H9 (cell line): ENCODE measurements around the gene TMUB2. TPM values are rescaled to one million over a fixed set of nuclear protein-coding genes. Genes with fewer than 3 reads are reported as not detected.

Experiments
- DNase-seq: peaks from one replicate; pipeline ENCODE4 v3.0.0-alpha.2; 2017
- H2AFZ ChIP-seq: one replicate; pipeline ENCODE4 v1.6.1; 2013; ENCODE audit warnings: mild to moderate bottlenecking, low read length, control low read depth, moderate library complexity
- H2AK5ac ChIP-seq: 2 replicates; pipeline ENCODE4 v1.6.1; 2013; ENCODE audit warnings: low read length, control low read depth, mixed read lengths; ENCODE audit not compliant: insufficient read length
- H2BK120ac ChIP-seq: one replicate; pipeline ENCODE4 v1.6.1; 2013; ENCODE audit warnings: low read depth, mild to moderate bottlenecking, low read length, control low read depth, inconsistent platforms; ENCODE audit not compliant: poor library complexity, severe bottlenecking
- H2BK12ac ChIP-seq: 2 replicates; pipeline ENCODE4 v1.6.1; 2013; ENCODE audit warnings: low read length, control low read depth, mixed read lengths, low read depth; ENCODE audit not compliant: insufficient read length
- H2BK15ac ChIP-seq: 2 replicates; pipeline ENCODE4 v1.6.1; 2013; ENCODE audit warnings: low read depth, low read length, control low read depth
- H2BK20ac ChIP-seq: one replicate; pipeline ENCODE4 v1.6.1; 2013; ENCODE audit warnings: low read depth, mild to moderate bottlenecking, low read length, control low read depth, inconsistent platforms; ENCODE audit not compliant: poor library complexity, severe bottlenecking
- H2BK5ac ChIP-seq: 2 replicates; pipeline ENCODE4 v1.6.1; 2013; ENCODE audit warnings: low read length, control low read depth, mixed read lengths; ENCODE audit not compliant: insufficient read length
- H3K14ac ChIP-seq: 2 replicates; pipeline ENCODE4 v1.6.1; 2013; ENCODE audit warnings: low read length, control low read depth; ENCODE audit not compliant: insufficient read depth
- H3K18ac ChIP-seq: 2 replicates; pipeline ENCODE4 v1.6.1; 2013; ENCODE audit warnings: low read depth, mild to moderate bottlenecking, mixed read lengths, low read length, control low read depth; ENCODE audit not compliant: insufficient read length
- H3K23ac ChIP-seq: 2 replicates; pipeline ENCODE4 v1.6.1; 2013; ENCODE audit warnings: low read length, control low read depth, mixed read lengths, low read depth; ENCODE audit not compliant: insufficient read length
- H3K23me2 ChIP-seq: 2 replicates; pipeline ENCODE4 v1.6.1; 2013; ENCODE audit warnings: low read depth, mild to moderate bottlenecking, mixed read lengths, low read length, control low read depth; ENCODE audit not compliant: insufficient read length, poor library complexity, severe bottlenecking
- H3K27ac ChIP-seq: 2 replicates; pipeline ENCODE4 v1.5.1; 2013; ENCODE audit warnings: low read length, control low read depth, mixed read lengths, low read depth; ENCODE audit not compliant: insufficient read length
- H3K27me3 ChIP-seq: 2 replicates; pipeline ENCODE4 v1.6.1; 2013; ENCODE audit warnings: low read length, control low read depth, inconsistent platforms; ENCODE audit not compliant: insufficient read depth
- H3K4ac ChIP-seq: 2 replicates; pipeline ENCODE4 v1.6.1; 2013; ENCODE audit warnings: low read depth, mild to moderate bottlenecking, control low read depth, inconsistent platforms, low read length, moderate library complexity
- H3K4me1 ChIP-seq: 2 replicates; pipeline ENCODE4 v1.6.1; 2013; ENCODE audit warnings: low read length, control low read depth, inconsistent platforms; ENCODE audit not compliant: insufficient read depth
- H3K4me2 ChIP-seq: 2 replicates; pipeline ENCODE4 v1.6.1; 2013; ENCODE audit warnings: low read length, control low read depth, mixed read lengths; ENCODE audit not compliant: insufficient read length, insufficient read depth
- H3K56ac ChIP-seq: 2 replicates; pipeline ENCODE4 v1.6.1; 2013; ENCODE audit warnings: low read depth, mild to moderate bottlenecking, mixed read lengths, low read length, control low read depth; ENCODE audit not compliant: insufficient read length
- H3K79me1 ChIP-seq: 2 replicates; pipeline ENCODE4 v1.6.1; 2013; ENCODE audit warnings: low read depth, mild to moderate bottlenecking, moderate library complexity, low read length, control low read depth, inconsistent platforms; ENCODE audit not compliant: insufficient read depth, poor library complexity, severe bottlenecking
- H3K79me2 ChIP-seq: 2 replicates; pipeline ENCODE4 v1.6.1; 2013; ENCODE audit warnings: low read length, control low read depth, inconsistent platforms; ENCODE audit not compliant: insufficient read depth
- H3K9ac ChIP-seq: 2 replicates; pipeline ENCODE4 v1.6.1; 2013; ENCODE audit warnings: low read length, control low read depth, mixed read lengths; ENCODE audit not compliant: insufficient read length; ENCODE audit errors: extremely low read depth
- H3K9me3 ChIP-seq: one replicate; pipeline ENCODE4 v1.6.1; 2013; ENCODE audit warnings: low read depth, low read length, inconsistent platforms; ENCODE audit not compliant: control insufficient read depth
- H3T11ph ChIP-seq: one replicate; pipeline ENCODE4 v1.6.1; 2013; ENCODE audit warnings: mild to moderate bottlenecking, low read length, control low read depth, inconsistent platforms
- H4K20me1 ChIP-seq: one replicate; pipeline ENCODE4 v1.6.1; 2013; ENCODE audit not compliant: control insufficient read depth, insufficient read length, insufficient read depth
- H4K5ac ChIP-seq: 2 replicates; pipeline ENCODE4 v1.6.1; 2013; ENCODE audit warnings: low read depth, mild to moderate bottlenecking, mixed read lengths, low read length, control low read depth; ENCODE audit not compliant: insufficient read length
- H4K8ac ChIP-seq: replicated peaks from 2 replicates; pipeline ENCODE4 v1.6.1; 2013; ENCODE audit warnings: low read length, control low read depth, mixed read lengths, low read depth; ENCODE audit not compliant: insufficient read length
- H4K91ac ChIP-seq: 2 replicates; pipeline ENCODE4 v1.6.1; 2013; ENCODE audit warnings: low read depth, mild to moderate bottlenecking, moderate library complexity, mixed read lengths, low read length, control low read depth; ENCODE audit not compliant: insufficient read length
- H3K27ac Mint-ChIP-seq, 3 experiments: 2 replicates in 2 of 3; 3 replicates in 1 of 3; pipeline ENCODE4 v1.8.0; 2020 to 2021; ENCODE audit warnings: mixed read lengths in 3 of 3, mild to moderate bottlenecking in 1 of 3, moderate library complexity in 1 of 3
- H3K27me3 Mint-ChIP-seq: 2 replicates; pipeline ENCODE4 v1.8.0; 2021; ENCODE audit warnings: low read depth, mild to moderate bottlenecking, moderate library complexity, mixed read lengths
- H3K36me3 Mint-ChIP-seq, 3 experiments: 2 replicates in 2 of 3; 3 replicates in 1 of 3; pipeline ENCODE4 v1.8.0; 2020 to 2021; ENCODE audit warnings: low read depth in 3 of 3, mixed read lengths in 3 of 3; ENCODE audit not compliant: insufficient read depth in 1 of 3
- H3K4me1 Mint-ChIP-seq, 2 experiments: 2 replicates each; pipeline ENCODE4 v1.8.0; 2020; ENCODE audit warnings: mixed read lengths in 2 of 2
- H3K4me3 Mint-ChIP-seq, 2 experiments: 2 replicates in 1 of 2; 3 replicates in 1 of 2; pipeline ENCODE4 v1.8.0; 2020 to 2021; ENCODE audit warnings: mild to moderate bottlenecking in 2 of 2, mixed read lengths in 2 of 2, moderate library complexity in 1 of 2
- H3K9me3 Mint-ChIP-seq, 2 experiments: 2 replicates in 1 of 2; 3 replicates in 1 of 2; pipeline ENCODE4 v1.8.0; 2020; ENCODE audit warnings: mild to moderate bottlenecking in 2 of 2, mixed read lengths in 2 of 2, moderate library complexity in 1 of 2
- WGBS: extraction: QIAGEN DNeasy Blood & Tissue Kit; methylation state at CpG from one replicate; pipeline ENCODE4 v1.1.7; 2013; ENCODE audit warnings: missing lambda C conversion rate, low lambda C conversion rate, mixed read lengths; ENCODE audit not compliant: insufficient read length; ENCODE audit errors: extremely low coverage; 5-methylcytosine and 5-hydroxymethylcytosine counted together
- total RNA-seq: library from RNA; stranded (reverse); gene quantifications from 2 replicates; pipeline ENCODE4 v1.2.1, GENCODE V29; 2021
- TF ChIP-seq, protein P1 (sequence below): fragments of 200-600 bp; sonication (generic); conservative IDR thresholded peaks from 3 replicates; pipeline ENCODE4 v1.8.0; 2021; ENCODE audit warnings: antibody characterized with exemption, mild to moderate bottlenecking

TMUB2 gene
- total RNA-seq, 1 experiment from 2014 or later = 22.9 TPM

DNA sequence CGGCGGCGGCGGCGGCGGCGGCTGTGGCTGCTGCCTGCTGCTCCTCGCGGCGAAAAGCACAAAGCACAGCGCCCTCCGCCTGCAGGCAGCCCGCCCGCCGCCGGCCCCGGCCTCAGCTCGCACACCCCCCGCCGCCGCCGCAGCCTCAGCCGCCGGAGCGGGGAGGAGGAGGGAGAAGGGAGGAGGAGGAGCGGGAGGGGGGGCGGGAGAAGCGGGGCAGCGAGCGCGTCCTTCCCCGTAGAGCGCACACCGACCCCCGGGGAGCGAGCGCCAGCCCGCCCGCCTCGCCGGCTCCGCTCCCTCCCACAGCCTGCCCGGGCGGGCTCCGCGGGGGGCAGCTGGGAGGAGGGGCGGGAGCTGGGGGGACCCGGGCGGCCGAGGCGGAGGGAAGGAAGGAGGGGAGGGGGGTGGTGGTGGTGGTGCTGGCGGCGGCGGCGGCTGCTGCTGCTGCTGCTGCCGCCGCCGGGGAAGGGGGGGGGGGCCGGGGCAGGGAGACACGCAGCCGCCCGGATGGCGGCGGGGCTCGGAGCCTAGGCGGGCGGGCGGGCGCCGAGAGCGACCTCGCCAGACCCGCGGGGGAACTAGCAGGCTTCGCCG, 32.9 kb downstream of the TMUB2 start, which contains the start of gene UBTF:
Gene UBTF, minus strand, starts transcription at position 60 of the 597 bp plus-strand sequence. CDS start 1,446 bp downstream, outside the sequence.
- no peak within 1 kb of the TSS for H3K56ac ChIP-seq
- no peaks in the 10 kb centered on the region; a peak in 1 of 5 replicates for H3K9me3 Mint-ChIP-seq
- peaks cover 15 to 33% (median 30%) of the 10 kb centered on the region in 3 experiments; a peak in 6 of 7 replicates for H3K36me3 Mint-ChIP-seq

More for the DNA sequence above, 32.9 kb downstream of the TMUB2 start, which contains the start of gene UBTF:
- H3K27ac ChIP-seq = no peak within 1 kb of the TSS
- H3K4ac ChIP-seq = no peak within 1 kb of the TSS; the same call in 1 of the 2 replicates
- no peaks in the 10 kb centered on the region for H3K9me3 ChIP-seq
- H4K8ac ChIP-seq = no peak within 1 kb of the TSS
- peaks cover 6% of the 10 kb centered on the region; the same call in 1 of the 2 replicates for H3K79me2 ChIP-seq
- no peak within 1 kb of the TSS for H2BK120ac ChIP-seq
- H3K4me2 ChIP-seq = peak within 1 kb of the TSS; percentile 62
- H3T11ph ChIP-seq = no peak within 1 kb of the TSS
- H3K23me2 ChIP-seq = peaks cover 27% of the 10 kb centered on the region
- 0 out of 2 replicates have a peak, but pooled peaks cover 4% of the 10 kb centered on the region for H3K4me1 ChIP-seq
- peaks cover 17 to 21% of the 10 kb centered on the region in 2 experiments for H3K4me1 Mint-ChIP-seq
- H2BK15ac ChIP-seq = no peak within 1 kb of the TSS
- no peak within 1 kb of the TSS for H4K5ac ChIP-seq
- H3K27ac Mint-ChIP-seq = peak within 1 kb of the TSS; percentile 93 to 97 (median 95); a peak in 6 of 7 replicates
- H2AFZ ChIP-seq = no peak within 1 kb of the TSS
- peak within 1 kb of the TSS; percentile 95 for H3K18ac ChIP-seq
- H4K20me1 ChIP-seq = no peaks in the 10 kb centered on the region
- TF ChIP-seq, protein P1, sequence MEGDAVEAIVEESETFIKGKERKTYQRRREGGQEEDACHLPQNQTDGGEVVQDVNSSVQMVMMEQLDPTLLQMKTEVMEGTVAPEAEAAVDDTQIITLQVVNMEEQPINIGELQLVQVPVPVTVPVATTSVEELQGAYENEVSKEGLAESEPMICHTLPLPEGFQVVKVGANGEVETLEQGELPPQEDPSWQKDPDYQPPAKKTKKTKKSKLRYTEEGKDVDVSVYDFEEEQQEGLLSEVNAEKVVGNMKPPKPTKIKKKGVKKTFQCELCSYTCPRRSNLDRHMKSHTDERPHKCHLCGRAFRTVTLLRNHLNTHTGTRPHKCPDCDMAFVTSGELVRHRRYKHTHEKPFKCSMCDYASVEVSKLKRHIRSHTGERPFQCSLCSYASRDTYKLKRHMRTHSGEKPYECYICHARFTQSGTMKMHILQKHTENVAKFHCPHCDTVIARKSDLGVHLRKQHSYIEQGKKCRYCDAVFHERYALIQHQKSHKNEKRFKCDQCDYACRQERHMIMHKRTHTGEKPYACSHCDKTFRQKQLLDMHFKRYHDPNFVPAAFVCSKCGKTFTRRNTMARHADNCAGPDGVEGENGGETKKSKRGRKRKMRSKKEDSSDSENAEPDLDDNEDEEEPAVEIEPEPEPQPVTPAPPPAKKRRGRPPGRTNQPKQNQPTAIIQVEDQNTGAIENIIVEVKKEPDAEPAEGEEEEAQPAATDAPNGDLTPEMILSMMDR = no peak
- H2BK12ac ChIP-seq = no peak within 1 kb of the TSS
- no peak within 1 kb of the TSS for H2AK5ac ChIP-seq
- H3K27me3 Mint-ChIP-seq = no peaks in the 10 kb centered on the region
- H4K91ac ChIP-seq = no peak within 1 kb of the TSS
- DNase-seq = peak; percentile 80
- peak within 1 kb of the TSS; percentile 86 for H2BK5ac ChIP-seq
- H3K9ac ChIP-seq = peak within 1 kb of the TSS; percentile 93
- H3K4me3 Mint-ChIP-seq = peak within 1 kb of the TSS; percentile 85 to 94
- no CpG with 5 or more reads among the region's 76 CpGs for WGBS
- H3K79me1 ChIP-seq = peaks cover 6% of the 10 kb centered on the region
- H3K27me3 ChIP-seq = no peaks in the 10 kb centered on the region
- H2BK20ac ChIP-seq = no peak within 1 kb of the TSS
- H3K14ac ChIP-seq = peak within 1 kb of the TSS; percentile 97
- H3K23ac ChIP-seq = no peak within 1 kb of the TSS
